Endothelial cell of umbilical vein (primary cell): ENCODE measurements around the gene FGF19. TPM values are rescaled to one million over a fixed set of nuclear protein-coding genes. Genes with fewer than 3 reads are reported as not detected.

Experiments
- BruUV-seq: library from RNA; stranded (reverse); fragments of 400-500 nt; replicated peaks from 2 replicates; lab custom pipeline; 2021; lab: Mats Ljungman, UMichigan
- CTCF ChIA-PET: fragments of 300-600, 350-600 bp; sonication (Branson Sonifier 250); formaldehyde crosslinking; loops from one replicate; lab custom pipeline; 2021; ENCODE audit warnings: antibody characterized with exemption, inconsistent platforms; lab: Charles Lee
- POLR2A ChIA-PET: fragments of 300-600, 350-600 bp; sonication (Branson Sonifier 250); formaldehyde crosslinking; loops from one replicate; lab custom pipeline; 2021; ENCODE audit warnings: antibody characterized with exemption, inconsistent platforms; lab: Charles Lee
- DNase-seq: peaks from one replicate; pipeline ENCODE4 v3.0.0-alpha.2; 2011; ENCODE audit warnings: low read depth, low spot score
- FAIRE-seq: peaks from 2 replicates; lab custom pipeline; 2011; peaks lifted over from hg19 to GRCh38; lab: Jason Lieb, UNC
- H2AFZ ChIP-seq: 2 replicates; pipeline ENCODE4 v1.6.0; 2012; ENCODE audit warnings: low read depth, low read length, control low read depth, inconsistent platforms
- H3K27ac ChIP-seq: 2 replicates; pipeline ENCODE4 v1.5.1; 2011; ENCODE audit warnings: low read depth, mild to moderate bottlenecking, control low read depth, low read length, moderate library complexity; ENCODE audit not compliant: insufficient read depth
- H3K27me3 ChIP-seq, 2 experiments: 2 replicates each; pipeline versions ENCODE4 v1.6.0 to v1.6.1; 2011; ENCODE audit warnings: low read length in 2 of 2, mixed read lengths in 1 of 2; ENCODE audit not compliant: control insufficient read depth in 2 of 2, insufficient read depth in 2 of 2
- H3K36me3 ChIP-seq, 2 experiments: 2 replicates in 1 of 2; 3 replicates in 1 of 2; pipeline ENCODE4 v1.5.1; 2011; ENCODE audit warnings: low read length in 2 of 2, mild to moderate bottlenecking in 1 of 2, moderate library complexity in 1 of 2; ENCODE audit not compliant: control insufficient read depth in 2 of 2, insufficient read depth in 2 of 2; ENCODE audit errors: extremely low read depth in 1 of 2
- H3K4me1 ChIP-seq: 3 replicates; pipeline ENCODE4 v1.5.1; 2011; ENCODE audit warnings: mild to moderate bottlenecking, low read length; ENCODE audit not compliant: control insufficient read depth, insufficient read depth; ENCODE audit errors: extremely low read depth
- H3K4me2 ChIP-seq: 2 replicates; pipeline ENCODE4 v1.6.1; 2011; ENCODE audit warnings: low read length, control low read depth, mixed read lengths; ENCODE audit not compliant: insufficient read depth
- H3K4me3 ChIP-seq, 3 experiments: fragments of 200-600 bp in 1 of 3; sonication (generic), shearing (Covaris generic) in 1 of 3; replicated peaks in 1 of 3; 2 replicates each; pipeline ENCODE4 v1.5.1; 2011 to 2016; ENCODE audit warnings: control low read depth in 3 of 3, low read length in 3 of 3, mild to moderate bottlenecking in 2 of 3, inconsistent platforms in 1 of 3, low read depth in 1 of 3, moderate library complexity in 1 of 3; ENCODE audit not compliant: insufficient read depth in 1 of 3
- H3K79me2 ChIP-seq: 2 replicates; pipeline ENCODE4 v1.6.0; 2012; ENCODE audit warnings: low read length, inconsistent platforms; ENCODE audit not compliant: control insufficient read depth, insufficient read depth
- H3K9ac ChIP-seq: replicated peaks from 2 replicates; pipeline ENCODE3; 2011; ENCODE audit warnings: low read length, control low read depth; ENCODE audit not compliant: insufficient read depth; ENCODE audit errors: extremely low read depth
- H3K9me1 ChIP-seq: replicated peaks from 3 replicates; pipeline ENCODE4 v1.6.0; 2011; ENCODE audit warnings: mild to moderate bottlenecking, low read length; ENCODE audit not compliant: control insufficient read depth, insufficient read depth; ENCODE audit errors: extremely low read depth
- H3K9me3 ChIP-seq: replicated peaks from 2 replicates; pipeline ENCODE4 v1.5.1; 2012; ENCODE audit warnings: low read length, inconsistent platforms; ENCODE audit not compliant: control insufficient read depth, insufficient read depth
- H4K20me1 ChIP-seq: replicated peaks from 2 replicates; pipeline ENCODE3; 2011; ENCODE audit warnings: mild to moderate bottlenecking, low read length; ENCODE audit not compliant: control insufficient read depth, insufficient read depth; ENCODE audit errors: extremely low read depth
- CTCF ChIP-seq, 2 donors: IDR thresholded peaks; 1 replicate in 1 of 2; 2 replicates in 1 of 2; pipeline ENCODE4 v1.5.1; 2011; ENCODE audit warnings: low read length in 2 of 2, mild to moderate bottlenecking in 2 of 2, moderate library complexity in 2 of 2, control low read depth in 1 of 2, inconsistent platforms in 1 of 2, low read depth in 1 of 2; ENCODE audit not compliant: insufficient read depth in 1 of 2; ENCODE audit errors: extremely low read depth in 1 of 2
- EZH2 ChIP-seq: IDR thresholded peaks from 2 replicates; pipeline ENCODE4 v1.6.1; 2012; ENCODE audit warnings: borderline replicate concordance, low read depth, mild to moderate bottlenecking, moderate library complexity, low read length, inconsistent platforms; ENCODE audit not compliant: severe bottlenecking
- FOS ChIP-seq: IDR thresholded peaks from 2 replicates; pipeline ENCODE4 v1.6.1; 2011; ENCODE audit warnings: mild to moderate bottlenecking, low read length, moderate library complexity, borderline replicate concordance; ENCODE audit not compliant: insufficient read depth
- GATA2 ChIP-seq: IDR thresholded peaks from 2 replicates; pipeline ENCODE4 v1.7.0; 2011; ENCODE audit warnings: low read depth, mild to moderate bottlenecking, moderate library complexity, mixed read lengths, low read length; ENCODE audit not compliant: insufficient read length, insufficient read depth
- MAX ChIP-seq: IDR thresholded peaks from 2 replicates; pipeline ENCODE4 v1.6.1; 2011; ENCODE audit not compliant: insufficient read depth, insufficient read length
- MYC ChIP-seq: IDR thresholded peaks from one replicate; pipeline ENCODE4 v1.6.1; 2011; ENCODE audit warnings: mild to moderate bottlenecking, low read depth, low read length
- POLR2A ChIP-seq: IDR thresholded peaks from 2 replicates; pipeline ENCODE4 v1.6.1; 2012; ENCODE audit warnings: low read depth, mild to moderate bottlenecking, control low read depth, low read length
- POLR2AphosphoS5 ChIP-seq: IDR thresholded peaks from 2 replicates; pipeline ENCODE4 v1.6.1; 2012; ENCODE audit warnings: low read depth, mild to moderate bottlenecking, control low read depth, low read length, moderate library complexity; ENCODE audit not compliant: insufficient read depth
- dilution Hi-C: fragments of 300-500 bp; cut with MboI; formaldehyde crosslinking; loops from one replicate; pipeline ENCODE4 v1.15.0; 2019; ENCODE audit warnings: low sequenced_read_pairs; ENCODE audit not compliant: extremely low pct_ligation_motif_present
- intact Hi-C: fragments of 100-400 bp; cut with micrococcal nuclease; formaldehyde crosslinking; loops from one replicate; pipeline ENCODE4 v1.10.0; 2022
- polyA plus RNA-seq, 4 experiments: library from polyadenylated mRNA; depleted of rRNA in 3 of 4; stranded (reverse) in 3 of 4; unstranded in 1 of 4; fragments of >200 nt; gene quantifications; 2 replicates each; pipeline versions ENCODE4 v1.2.1 to v1.2.3, GENCODE V29; 2011 to 2012; ENCODE audit warnings: missing spikeins in 1 of 4
- total RNA-seq: library from RNA; stranded (reverse); gene quantifications from 2 replicates; pipeline ENCODE4 v1.2.3, GENCODE V29; 2021

The FGF19 gene
- total and polyA plus RNA-seq, 2 donors (not counting 3 experiments of a cell fraction or from before 2014, with no cell fraction given) = 0.03 TPM; not detected in 1

- no TSS peak for BruUV-seq
- H4K20me1 ChIP-seq = no peaks in the 10 kb centered on the region
- FAIRE-seq (no peak), DNase-seq (no peak)
- H3K9me3 ChIP-seq = no peaks in the 10 kb centered on the region
- no peak overlapping the region for H3K9ac ChIP-seq
- intact Hi-C loops = no loop called here
- H3K4me3 ChIP-seq = no peak overlapping the region
- H2AFZ ChIP-seq = no peak overlapping the region
- no peaks in the 10 kb centered on the region for H3K36me3 ChIP-seq
- no peak overlapping the region for H3K4me2 ChIP-seq
- dilution Hi-C loops = no loop called here
- H3K27me3 ChIP-seq = no peaks in the 10 kb centered on the region
- H3K79me2 ChIP-seq = no peaks in the 10 kb centered on the region
- H3K9me1 ChIP-seq = no peaks in the 10 kb centered on the region
- no peak overlapping the region for H3K27ac ChIP-seq
- TF ChIP-seq MYC = no peak
- no peak for TF ChIP-seq GATA2
- no peak for TF ChIP-seq MAX
- TF ChIP-seq CTCF (IDR thresholded peaks at IDR 0.05; ENCODE audit: extremely low read depth in 1 of 2, insufficient read depth in 1 of 2, low read depth in 1 of 2, low read length in 2 of 2) = no peak
- no peak for TF ChIP-seq EZH2
- no peak for TF ChIP-seq FOS
- no peak for TF ChIP-seq POLR2AphosphoS5
- no peak for TF ChIP-seq POLR2A
- H3K4me1 ChIP-seq = peaks cover 5% of the 10 kb centered on the region
- ChIA-PET POLR2A (no interaction called here), CTCF (no interaction called here)
Measured at GRCh38 chr11:69746140-69746539, 42.3 kb upstream of the FGF19 start.
